Liver (tissue), 9 donors: ENCODE data around the gene COL6A2. TPM values are rescaled to one million over a fixed set of nuclear protein-coding genes. Genes with fewer than 3 reads are reported as not detected.

Experiments
- DNase-seq: peaks from one replicate; pipeline ENCODE4 v3.0.0-alpha.2; 2017; ENCODE audit warnings: low spot score
- H3K27ac ChIP-seq, 2 donors: one replicate each; pipeline ENCODE4 v1.7.0; 2013; ENCODE audit warnings: inconsistent platforms in 2 of 2, low read length in 2 of 2, control low read depth in 1 of 2, low read depth in 1 of 2, mild to moderate bottlenecking in 1 of 2
- H3K27me3 ChIP-seq, 4 donors: one replicate each; pipeline versions ENCODE4 v1.6.1 to v1.7.0; 2013; ENCODE audit warnings: low read length in 3 of 4, inconsistent platforms in 1 of 4, mild to moderate bottlenecking in 1 of 4, moderate library complexity in 1 of 4; ENCODE audit not compliant: control insufficient read depth in 4 of 4, insufficient read depth in 4 of 4
- H3K36me3 ChIP-seq, 4 donors: one replicate each; pipeline versions ENCODE4 v1.6.1 to v1.7.0; 2013; ENCODE audit warnings: low read length in 3 of 4, mild to moderate bottlenecking in 3 of 4, low read depth in 1 of 4, moderate library complexity in 1 of 4; ENCODE audit not compliant: control insufficient read depth in 4 of 4, insufficient read depth in 3 of 4
- H3K4me1 ChIP-seq, 4 donors: one replicate each; pipeline versions ENCODE4 v1.6.1 to v1.7.0; 2013; ENCODE audit warnings: low read length in 3 of 4, mild to moderate bottlenecking in 3 of 4, moderate library complexity in 1 of 4; ENCODE audit not compliant: control insufficient read depth in 4 of 4, insufficient read depth in 4 of 4
- H3K4me3 ChIP-seq, 3 donors: one replicate each; pipeline versions ENCODE4 v1.6.1 to v1.7.0; 2013; ENCODE audit warnings: low read length in 3 of 3, control low read depth in 1 of 3, low read depth in 1 of 3, mild to moderate bottlenecking in 1 of 3
- H3K9ac ChIP-seq, 2 donors: one replicate each; pipeline ENCODE4 v1.7.0; 2013; ENCODE audit warnings: low read length in 2 of 2, mild to moderate bottlenecking in 2 of 2, moderate library complexity in 2 of 2, control low read depth in 1 of 2, low read depth in 1 of 2
- H3K9me3 ChIP-seq, 4 donors: one replicate each; pipeline versions ENCODE4 v1.6.1 to v1.7.0; 2013; ENCODE audit warnings: low read length in 3 of 4; ENCODE audit not compliant: control insufficient read depth in 4 of 4
- EGR1 ChIP-seq, 2 donors: IDR thresholded peaks; 2 replicates each; pipeline ENCODE4 v1.6.1; 2016 to 2018; ENCODE audit warnings: antibody characterized with exemption in 2 of 2, low read depth in 2 of 2
- FOXA1 ChIP-seq: IDR thresholded peaks from 2 replicates; pipeline ENCODE4 v1.6.1; 2016; ENCODE audit warnings: antibody characterized with exemption
- GABPA ChIP-seq, 2 donors: IDR thresholded peaks in 1 of 2; conservative IDR thresholded peaks in 1 of 2; 2 replicates each; pipeline ENCODE4 v1.6.1; 2016; ENCODE audit warnings: antibody characterized with exemption in 2 of 2, mild to moderate bottlenecking in 1 of 2, moderate library complexity in 1 of 2
- HNF4G ChIP-seq: IDR thresholded peaks from 2 replicates; pipeline ENCODE4 v1.6.1; 2016; ENCODE audit warnings: antibody characterized with exemption
- JUND ChIP-seq, 2 donors: IDR thresholded peaks; 2 replicates each; pipeline ENCODE4 v1.6.1; 2016; ENCODE audit warnings: antibody characterized with exemption in 2 of 2
- MAX ChIP-seq: IDR thresholded peaks from 2 replicates; pipeline ENCODE4 v1.6.1; 2016; ENCODE audit warnings: antibody characterized with exemption
- NR2F2 ChIP-seq: IDR thresholded peaks from 2 replicates; pipeline ENCODE4 v1.6.1; 2016; ENCODE audit warnings: antibody characterized with exemption
- RAD21 ChIP-seq, 2 donors: IDR thresholded peaks; 2 replicates each; pipeline ENCODE4 v1.6.1; 2016; ENCODE audit warnings: antibody characterized with exemption in 2 of 2, mild to moderate bottlenecking in 2 of 2
- RXRA ChIP-seq, 2 donors: IDR thresholded peaks; 2 replicates each; pipeline ENCODE4 v1.6.1; 2017 to 2018; ENCODE audit warnings: antibody characterized with exemption in 2 of 2, mild to moderate bottlenecking in 1 of 2
- SP1 ChIP-seq: IDR thresholded peaks from 2 replicates; pipeline ENCODE4 v1.6.1; 2018; ENCODE audit warnings: antibody characterized with exemption, mild to moderate bottlenecking
- WGBS: extraction: QIAGEN DNeasy Blood & Tissue Kit; methylation state at CpG from one replicate; pipeline ENCODE4 v1.1.7; 2013; 5-methylcytosine and 5-hydroxymethylcytosine counted together
- polyA plus RNA-seq, 2 donors: library from polyadenylated mRNA; stranded (reverse) in 1 of 2; unstranded in 1 of 2; fragments of 200-250 nt in 1 of 2; fragments of >200 nt in 1 of 2; fragmentation: Nextera tagmentation in 1 of 2; extraction: Ambion mirVana in 1 of 2; gene quantifications; one replicate each; pipeline versions ENCODE4 v1.2.1 to v1.2.3, GENCODE V29; 2013 to 2015
- total RNA-seq, 2 donors: library from RNA; depleted of rRNA; stranded (reverse); fragments of >200 nt; gene quantifications; one replicate each; pipeline ENCODE4 v1.2.3, GENCODE V29; 2014
- TF ChIP-seq, protein P1 (sequence below): IDR thresholded peaks from 2 replicates; pipeline ENCODE4 v1.6.1; 2016; ENCODE audit warnings: antibody characterized with exemption
- TF ChIP-seq, protein P2 (sequence below): IDR thresholded peaks from 2 replicates; pipeline ENCODE4 v1.6.1; 2016; ENCODE audit warnings: antibody characterized with exemption
- TF ChIP-seq, protein P3 (sequence below): fragments of 150-350 bp; IDR thresholded peaks from 2 replicates; pipeline ENCODE4 v1.5.1; 2017; ENCODE audit warnings: improper control_type of control experiment, low read depth, low read length; ENCODE audit not compliant: missing input control
- TF ChIP-seq, protein P4 (sequence below): IDR thresholded peaks from 2 replicates; pipeline ENCODE4 v1.6.1; 2016; ENCODE audit warnings: antibody characterized with exemption, mild to moderate bottlenecking
- donor health status: healthy.
- donor health status: healthy.
- donor health status: healthy.
- donor health status: healthy.
- donor health status: healthy.

Gene COL6A2
- total and polyA plus RNA-seq, 4 donors = 5.8 to 80.8 (median 41.7) TPM

- Histone ChIP-seq H3K27ac (no peak overlapping the region), H3K9me3 (peaks cover 0 to 3% (median 0%) of the 10 kb centered on the region in 4 donors), H3K9ac (no peak overlapping the region), H3K27me3 (no peaks in the 10 kb centered on the region), H3K36me3 (peaks cover 20 to 53% (median 27%) of the 10 kb centered on the region in 4 donors), H3K4me1 (peaks cover 0 to 5% (median 1%) of the 10 kb centered on the region in 4 donors), H3K4me3 (no peak overlapping the region)
- 92% methylated on average over 21 of the region's 21 CpGs for WGBS
- TF ChIP-seq MAX = no peak
- TF ChIP-seq SP1 = no peak
- TF ChIP-seq RAD21 (IDR thresholded peaks at IDR 0.05) = no peak
- TF ChIP-seq GABPA (IDR thresholded peaks at IDR 0.05 in 1 of 2, conservative IDR thresholded peaks at IDR 0.05 in 1 of 2) = no peak
- no peak for TF ChIP-seq RXRA (IDR thresholded peaks at IDR 0.05)
- DNase-seq = no peak
Measured at GRCh38 chr21:46142582-46143473, 44.9 kb downstream of the COL6A2 start.

DNA sequence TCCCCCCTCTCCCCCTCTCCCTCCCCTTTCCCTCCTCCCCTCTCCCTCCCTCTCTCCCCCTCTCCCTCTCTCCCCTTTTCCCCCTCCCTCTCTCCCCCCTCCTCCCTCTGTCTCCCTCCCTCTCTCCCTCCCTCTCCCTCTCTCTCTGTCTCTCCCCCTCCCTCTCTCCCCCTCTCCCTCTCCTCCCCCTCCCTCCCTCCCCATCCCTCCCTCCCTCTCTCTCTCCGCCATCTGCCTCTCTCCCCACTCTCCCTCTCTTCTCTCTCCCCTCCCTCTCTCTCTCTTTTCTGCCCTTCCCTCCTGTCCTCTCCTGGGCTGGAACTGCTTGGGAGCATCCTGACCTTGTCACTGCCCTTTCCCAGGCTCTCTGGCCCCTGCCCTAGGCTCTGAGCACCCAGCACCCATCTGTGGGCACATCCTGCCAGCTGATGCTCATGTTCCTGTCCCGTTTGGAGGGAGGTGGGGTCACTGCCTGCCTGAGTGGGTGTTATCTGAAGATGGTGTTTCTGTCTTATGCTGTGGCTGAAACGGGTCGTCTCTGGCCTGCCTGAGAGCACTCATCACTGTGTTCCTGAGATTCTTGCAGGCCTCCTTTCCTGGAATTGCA is 46.7 kb downstream of the COL6A2 start:
- Histone ChIP-seq H3K4me1 (peaks cover 0 to 5% (median 1%) of the 10 kb centered on the region in 4 donors), H3K36me3 (peaks cover 18 to 63% (median 41%) of the 10 kb centered on the region in 4 donors), H3K27ac (no peak overlapping the region), H3K4me3 (no peak overlapping the region), H3K27me3 (no peaks in the 10 kb centered on the region), H3K9ac (no peak overlapping the region), H3K9me3 (peaks cover 0 to 3% (median 0%) of the 10 kb centered on the region in 4 donors)
- 43% methylated on average over 4 of the region's 4 CpGs for WGBS
- TF ChIP-seq FOXA1 (no peak), MAX (no peak), NR2F2 (no peak), RXRA (IDR thresholded peaks at IDR 0.05) (no peak), GABPA (IDR thresholded peaks at IDR 0.05 in 1 of 2, conservative IDR thresholded peaks at IDR 0.05 in 1 of 2) (no peak), RAD21 (IDR thresholded peaks at IDR 0.05) (no peak), JUND (IDR thresholded peaks at IDR 0.05) (no peak), SP1 (no peak), HNF4G (no peak), EGR1 (IDR thresholded peaks at IDR 0.05; ENCODE audit: low read depth in 2 of 2) (no peak)
- TF ChIP-seq, protein P1, sequence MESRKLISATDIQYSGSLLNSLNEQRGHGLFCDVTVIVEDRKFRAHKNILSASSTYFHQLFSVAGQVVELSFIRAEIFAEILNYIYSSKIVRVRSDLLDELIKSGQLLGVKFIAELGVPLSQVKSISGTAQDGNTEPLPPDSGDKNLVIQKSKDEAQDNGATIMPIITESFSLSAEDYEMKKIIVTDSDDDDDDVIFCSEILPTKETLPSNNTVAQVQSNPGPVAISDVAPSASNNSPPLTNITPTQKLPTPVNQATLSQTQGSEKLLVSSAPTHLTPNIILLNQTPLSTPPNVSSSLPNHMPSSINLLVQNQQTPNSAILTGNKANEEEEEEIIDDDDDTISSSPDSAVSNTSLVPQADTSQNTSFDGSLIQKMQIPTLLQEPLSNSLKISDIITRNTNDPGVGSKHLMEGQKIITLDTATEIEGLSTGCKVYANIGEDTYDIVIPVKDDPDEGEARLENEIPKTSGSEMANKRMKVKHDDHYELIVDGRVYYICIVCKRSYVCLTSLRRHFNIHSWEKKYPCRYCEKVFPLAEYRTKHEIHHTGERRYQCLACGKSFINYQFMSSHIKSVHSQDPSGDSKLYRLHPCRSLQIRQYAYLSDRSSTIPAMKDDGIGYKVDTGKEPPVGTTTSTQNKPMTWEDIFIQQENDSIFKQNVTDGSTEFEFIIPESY = no peak
- TF ChIP-seq, protein P2, sequence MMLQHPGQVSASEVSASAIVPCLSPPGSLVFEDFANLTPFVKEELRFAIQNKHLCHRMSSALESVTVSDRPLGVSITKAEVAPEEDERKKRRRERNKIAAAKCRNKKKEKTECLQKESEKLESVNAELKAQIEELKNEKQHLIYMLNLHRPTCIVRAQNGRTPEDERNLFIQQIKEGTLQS = no peak
- TF ChIP-seq, protein P3, sequence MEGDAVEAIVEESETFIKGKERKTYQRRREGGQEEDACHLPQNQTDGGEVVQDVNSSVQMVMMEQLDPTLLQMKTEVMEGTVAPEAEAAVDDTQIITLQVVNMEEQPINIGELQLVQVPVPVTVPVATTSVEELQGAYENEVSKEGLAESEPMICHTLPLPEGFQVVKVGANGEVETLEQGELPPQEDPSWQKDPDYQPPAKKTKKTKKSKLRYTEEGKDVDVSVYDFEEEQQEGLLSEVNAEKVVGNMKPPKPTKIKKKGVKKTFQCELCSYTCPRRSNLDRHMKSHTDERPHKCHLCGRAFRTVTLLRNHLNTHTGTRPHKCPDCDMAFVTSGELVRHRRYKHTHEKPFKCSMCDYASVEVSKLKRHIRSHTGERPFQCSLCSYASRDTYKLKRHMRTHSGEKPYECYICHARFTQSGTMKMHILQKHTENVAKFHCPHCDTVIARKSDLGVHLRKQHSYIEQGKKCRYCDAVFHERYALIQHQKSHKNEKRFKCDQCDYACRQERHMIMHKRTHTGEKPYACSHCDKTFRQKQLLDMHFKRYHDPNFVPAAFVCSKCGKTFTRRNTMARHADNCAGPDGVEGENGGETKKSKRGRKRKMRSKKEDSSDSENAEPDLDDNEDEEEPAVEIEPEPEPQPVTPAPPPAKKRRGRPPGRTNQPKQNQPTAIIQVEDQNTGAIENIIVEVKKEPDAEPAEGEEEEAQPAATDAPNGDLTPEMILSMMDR = no peak
- TF ChIP-seq, protein P4, sequence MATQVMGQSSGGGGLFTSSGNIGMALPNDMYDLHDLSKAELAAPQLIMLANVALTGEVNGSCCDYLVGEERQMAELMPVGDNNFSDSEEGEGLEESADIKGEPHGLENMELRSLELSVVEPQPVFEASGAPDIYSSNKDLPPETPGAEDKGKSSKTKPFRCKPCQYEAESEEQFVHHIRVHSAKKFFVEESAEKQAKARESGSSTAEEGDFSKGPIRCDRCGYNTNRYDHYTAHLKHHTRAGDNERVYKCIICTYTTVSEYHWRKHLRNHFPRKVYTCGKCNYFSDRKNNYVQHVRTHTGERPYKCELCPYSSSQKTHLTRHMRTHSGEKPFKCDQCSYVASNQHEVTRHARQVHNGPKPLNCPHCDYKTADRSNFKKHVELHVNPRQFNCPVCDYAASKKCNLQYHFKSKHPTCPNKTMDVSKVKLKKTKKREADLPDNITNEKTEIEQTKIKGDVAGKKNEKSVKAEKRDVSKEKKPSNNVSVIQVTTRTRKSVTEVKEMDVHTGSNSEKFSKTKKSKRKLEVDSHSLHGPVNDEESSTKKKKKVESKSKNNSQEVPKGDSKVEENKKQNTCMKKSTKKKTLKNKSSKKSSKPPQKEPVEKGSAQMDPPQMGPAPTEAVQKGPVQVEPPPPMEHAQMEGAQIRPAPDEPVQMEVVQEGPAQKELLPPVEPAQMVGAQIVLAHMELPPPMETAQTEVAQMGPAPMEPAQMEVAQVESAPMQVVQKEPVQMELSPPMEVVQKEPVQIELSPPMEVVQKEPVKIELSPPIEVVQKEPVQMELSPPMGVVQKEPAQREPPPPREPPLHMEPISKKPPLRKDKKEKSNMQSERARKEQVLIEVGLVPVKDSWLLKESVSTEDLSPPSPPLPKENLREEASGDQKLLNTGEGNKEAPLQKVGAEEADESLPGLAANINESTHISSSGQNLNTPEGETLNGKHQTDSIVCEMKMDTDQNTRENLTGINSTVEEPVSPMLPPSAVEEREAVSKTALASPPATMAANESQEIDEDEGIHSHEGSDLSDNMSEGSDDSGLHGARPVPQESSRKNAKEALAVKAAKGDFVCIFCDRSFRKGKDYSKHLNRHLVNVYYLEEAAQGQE = no peak
- no peak for DNase-seq
